GM21390 (cell line): ENCODE data around the gene EXOC3L1.

ENCODE experiments used
- ATAC-seq: cut with Tn5 transposase; IDR thresholded peaks from one replicate; pipeline ENCODE4 v1.9.1; 2021; ENCODE audit not compliant: unreplicated experiment

The EXOC3L1 gene, protein sequence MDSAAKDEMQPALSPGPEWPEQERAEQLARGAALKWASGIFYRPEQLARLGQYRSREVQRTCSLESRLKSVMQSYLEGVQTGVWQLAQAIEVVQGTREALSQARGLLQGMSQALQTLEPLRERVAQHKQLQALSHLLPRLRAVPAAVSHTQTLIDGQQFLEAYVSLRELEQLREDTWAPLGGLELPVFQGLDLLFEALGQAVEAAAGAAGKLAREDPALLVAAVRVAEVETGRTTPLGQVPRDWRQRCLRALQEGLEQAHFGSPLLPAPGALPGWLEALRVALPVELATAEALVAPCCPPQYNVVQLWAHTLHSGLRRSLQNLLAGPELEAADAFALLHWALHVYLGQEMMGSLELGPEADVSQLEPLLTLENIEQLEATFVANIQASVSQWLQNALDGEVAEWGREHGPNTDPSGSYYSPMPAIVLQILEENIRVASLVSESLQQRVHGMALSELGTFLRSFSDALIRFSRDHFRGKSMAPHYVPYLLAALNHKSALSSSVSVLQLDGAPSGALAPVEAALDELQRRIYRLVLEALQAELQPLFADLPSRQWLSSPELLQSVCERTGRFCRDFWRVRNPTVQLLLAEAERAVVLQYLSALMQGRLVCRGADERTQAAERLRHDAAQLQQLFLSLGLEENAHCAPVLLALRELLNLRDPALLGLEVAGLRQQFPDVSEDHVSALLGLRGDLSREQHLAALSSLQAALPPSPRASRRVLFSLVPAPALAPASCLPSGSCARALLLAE

GRCh38 chr16:67190041-67190440, at the start of gene EXOC3L1:
EXOC3L1 (minus strand) TSS chr16:67190136; CDS start chr16:67189676, 460 bp downstream.
- no peak for ATAC-seq

GRCh38 chr16:67238806-67239470, 49.0 kb upstream of the EXOC3L1 start:
- no peak for ATAC-seq

- no peak for ATAC-seq
Measured at GRCh38 chr16:67238278-67238575, 48.3 kb upstream of the EXOC3L1 start.

DNA sequence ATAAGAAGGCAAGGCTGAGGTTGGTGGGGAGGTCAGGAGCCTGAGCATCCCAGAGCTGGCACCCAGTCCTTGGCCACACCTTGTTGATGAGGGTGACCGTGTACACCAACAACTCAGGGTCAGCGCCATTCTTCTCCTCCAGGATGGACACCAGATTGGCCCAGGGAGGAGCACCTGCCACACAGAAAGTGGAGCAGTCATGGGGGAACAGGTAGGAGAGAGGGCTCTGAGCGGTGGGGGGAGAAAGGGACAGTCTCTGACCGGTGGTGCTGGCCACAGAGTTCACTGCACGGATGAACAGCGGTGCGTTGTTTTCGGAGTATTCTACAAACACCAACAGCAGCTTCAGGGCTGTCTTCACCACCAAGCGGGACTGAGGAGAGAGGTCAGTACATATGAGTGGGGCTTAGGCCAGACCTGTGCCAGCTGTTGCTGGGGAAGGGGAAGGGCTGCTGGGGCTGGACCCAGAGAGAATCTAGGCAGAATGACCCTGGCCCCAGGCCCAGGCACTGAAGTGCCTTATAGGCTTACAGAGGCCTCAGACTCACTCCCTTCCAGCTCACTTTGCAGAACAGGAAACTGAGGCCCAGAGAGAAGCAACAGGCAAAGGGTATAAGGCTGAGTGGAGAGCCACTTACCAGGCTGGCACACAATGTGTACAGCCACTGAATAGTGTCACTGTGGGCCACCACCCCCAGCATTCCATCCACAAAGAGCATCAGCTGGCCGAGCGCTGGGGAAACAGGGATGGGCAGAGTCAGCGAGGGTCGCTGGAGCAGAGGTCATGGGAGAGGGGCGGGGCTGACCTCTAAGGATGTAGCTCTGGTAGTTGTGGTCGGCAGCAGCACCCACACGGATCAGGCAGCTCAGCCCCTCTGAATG, 47.7 kb upstream of the EXOC3L1 start:
- ATAC-seq = no peak

- ATAC-seq = no peak
Measured at GRCh38 chr16:67236563-67237395, 46.8 kb upstream of the EXOC3L1 start.

GRCh38 chr16:67235816-67236562, 46.1 kb upstream of the EXOC3L1 start:
- ATAC-seq = no peak

DNA sequence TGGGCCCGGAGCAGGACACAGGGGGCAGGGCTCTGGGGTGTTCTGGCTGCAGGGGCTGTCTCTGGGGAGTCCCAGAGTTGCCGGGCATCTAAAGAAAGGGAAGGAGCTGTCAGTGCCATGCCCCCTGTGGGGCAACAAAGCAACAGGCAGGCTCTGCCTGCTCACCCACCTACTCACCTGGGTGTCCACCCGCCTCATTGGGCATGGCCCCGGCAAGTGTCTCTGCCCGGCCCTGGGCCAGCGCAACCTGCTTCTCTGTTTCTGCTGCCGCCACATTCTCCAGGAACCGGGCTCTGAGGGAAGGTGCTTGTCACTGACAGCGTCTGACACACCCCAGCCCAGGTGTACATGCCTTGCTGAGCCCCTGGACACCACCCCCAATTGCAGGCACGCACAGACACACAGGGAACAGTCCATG, 44.3 kb upstream of the EXOC3L1 start:
- ATAC-seq = no peak

GRCh38 chr16:67233596-67233995, 43.7 kb upstream of the EXOC3L1 start:
- ATAC-seq = no peak

DNA sequence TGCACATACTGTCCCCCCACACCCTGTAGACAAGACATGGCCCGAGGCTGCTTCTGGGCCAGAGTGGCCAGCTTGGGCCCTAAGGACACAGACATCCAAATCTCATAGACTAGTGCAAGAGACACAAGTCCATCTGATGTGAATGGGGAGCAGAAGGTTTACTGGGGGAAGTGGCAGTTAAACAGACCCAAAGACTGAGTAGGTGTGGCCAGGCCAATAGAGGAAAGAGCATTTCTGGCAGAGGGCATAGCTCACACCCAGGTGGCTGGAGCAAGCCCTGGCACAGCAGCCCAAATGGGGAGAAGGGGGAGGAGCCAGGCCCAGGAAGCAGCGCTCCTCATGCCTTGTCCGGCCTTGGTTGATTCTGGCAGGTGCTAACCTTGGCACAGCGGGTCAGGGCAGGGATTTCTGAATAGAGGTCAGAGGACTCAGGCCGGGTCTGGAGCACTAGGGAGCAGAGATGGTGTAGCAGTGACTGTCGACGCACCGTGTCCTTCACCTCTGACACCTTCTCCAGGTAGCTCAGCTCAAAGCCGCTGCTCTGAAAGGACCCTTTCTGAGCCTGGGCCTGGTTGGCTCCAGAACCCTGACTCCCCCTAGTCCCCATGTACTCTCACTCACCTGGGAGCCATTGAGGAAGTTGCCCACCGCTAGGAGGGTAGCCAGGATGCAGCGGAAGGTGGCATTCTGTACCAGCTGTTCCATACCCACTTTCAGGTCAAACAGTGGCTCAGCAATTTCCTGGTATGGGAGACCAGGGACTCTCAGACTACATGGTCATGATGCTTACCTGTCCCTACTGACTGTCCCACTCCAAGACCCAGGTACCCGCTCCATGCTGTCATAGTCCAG, 41.1 kb upstream of the EXOC3L1 start:
- no peak for ATAC-seq

GRCh38 chr16:67229906-67230808, 40.2 kb upstream of the EXOC3L1 start:
- no peak for ATAC-seq

DNA sequence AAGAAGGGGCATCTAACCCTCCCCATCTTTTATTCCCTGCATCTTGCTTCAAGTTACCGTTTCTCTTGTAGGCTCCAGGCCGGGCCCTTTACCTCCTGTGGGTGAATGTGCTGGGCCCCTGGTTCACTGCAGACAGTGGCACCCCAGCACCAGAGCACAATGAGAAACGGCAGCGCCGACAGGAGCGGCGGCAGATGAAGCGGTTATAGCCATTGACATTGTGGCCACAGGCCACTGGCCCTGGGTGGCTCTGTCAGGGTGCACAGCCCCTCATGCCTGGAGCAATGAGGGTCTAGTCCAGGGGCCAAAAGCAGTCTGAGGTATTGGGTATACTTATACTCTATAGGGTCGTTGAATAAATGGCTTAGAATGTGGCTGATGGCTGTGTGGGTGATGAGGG, 39.0 kb upstream of the EXOC3L1 start:
- ATAC-seq = no peak

DNA sequence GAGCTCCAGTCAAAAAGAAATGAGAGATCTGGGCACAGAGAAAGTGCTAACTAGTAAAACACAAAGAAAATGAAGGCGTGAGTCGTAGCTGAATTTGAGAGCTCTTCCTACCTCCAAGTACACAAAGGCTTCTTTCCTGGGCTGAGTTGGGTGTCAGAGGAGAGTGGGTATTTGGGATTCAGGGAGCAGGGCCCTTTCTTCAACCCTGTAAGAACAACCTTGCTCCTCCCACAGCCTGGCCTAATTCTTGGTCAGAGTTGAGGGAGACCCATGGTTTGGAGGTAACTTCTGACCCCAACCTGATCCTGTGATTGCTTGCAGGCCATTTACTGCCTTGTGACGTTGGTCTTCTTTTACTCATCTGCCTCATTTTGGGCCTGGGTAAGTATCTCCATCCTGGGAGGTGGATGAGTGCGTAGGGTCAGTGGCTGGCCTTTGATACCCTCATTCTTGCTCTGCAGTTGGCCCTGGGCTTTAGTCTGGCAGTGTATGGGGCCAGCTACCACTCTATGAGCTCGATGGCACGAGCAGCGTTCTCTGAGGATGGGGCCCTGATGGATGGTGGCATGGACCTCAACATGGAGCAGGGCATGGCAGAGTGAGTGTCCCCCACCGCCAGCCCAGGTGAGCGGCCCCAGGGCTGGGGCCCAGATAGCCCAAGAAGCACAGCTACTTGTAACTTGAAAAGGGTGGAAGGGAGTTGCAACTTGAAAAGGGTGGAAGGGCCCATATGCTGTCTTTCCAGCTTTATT, 38.3 kb upstream of the EXOC3L1 start:
- ATAC-seq = no peak

DNA sequence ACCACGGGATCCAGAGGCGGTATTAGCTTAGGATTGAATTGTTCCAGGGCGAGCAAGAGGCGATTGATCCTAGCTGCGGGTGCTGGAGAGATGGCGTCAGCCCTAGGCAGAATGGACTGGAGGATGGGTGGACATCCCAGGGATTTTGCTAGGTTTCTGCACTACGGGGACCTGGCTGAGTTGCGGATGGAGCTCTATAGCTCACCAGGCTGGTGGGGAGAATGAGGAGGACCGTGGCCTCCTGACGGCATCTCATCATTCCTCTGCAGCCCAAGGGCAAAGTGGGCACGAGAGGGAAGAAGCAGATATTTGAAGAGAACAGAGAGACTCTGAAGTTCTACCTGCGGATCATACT, 37.6 kb upstream of the EXOC3L1 start:
- ATAC-seq = no peak

- peak; percentile 93 for ATAC-seq
Measured at GRCh38 chr16:67226804-67227566, 37.0 kb upstream of the EXOC3L1 start, which contains the start of gene TMEM208. TMEM208 (plus strand) TSS chr16:67227130; CDS start chr16:67227219, 89 bp downstream.

DNA sequence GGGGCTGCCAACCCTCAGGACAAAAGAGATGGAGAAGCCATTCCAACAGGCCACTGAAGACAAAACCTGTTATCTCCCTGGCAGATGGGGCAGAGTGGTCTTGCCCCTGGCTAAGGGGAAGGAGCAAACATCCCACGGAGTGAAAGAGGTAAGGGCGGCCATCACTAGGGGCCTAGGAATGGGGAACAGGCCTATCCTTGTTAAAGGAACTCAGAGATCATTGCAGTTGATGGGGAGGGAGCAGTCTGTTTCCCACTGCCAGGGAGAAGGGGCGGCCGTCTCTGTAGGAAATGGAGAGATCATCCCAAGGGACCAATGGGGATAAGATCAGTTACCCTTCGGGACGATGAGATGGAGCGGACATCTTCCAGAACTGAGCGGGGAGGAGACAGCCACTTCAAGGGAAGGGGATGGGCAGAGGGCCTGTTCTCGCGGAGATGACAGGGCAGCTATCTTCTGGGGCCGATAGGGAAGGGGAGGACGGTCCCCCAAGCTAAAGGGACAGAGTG, 36.4 kb upstream of the EXOC3L1 start:
- no peak for ATAC-seq

GRCh38 chr16:67223992-67224391, 34.1 kb upstream of the EXOC3L1 start:
- no peak for ATAC-seq
